Measurements from ENCODE around the gene CFAP251.
"Not testable (repeated sequence)": the region's sequence is repeated elsewhere in the genome, so short reads cannot be mapped to it uniquely, and the experiment has no call there.

Gene CFAP251

DNA sequence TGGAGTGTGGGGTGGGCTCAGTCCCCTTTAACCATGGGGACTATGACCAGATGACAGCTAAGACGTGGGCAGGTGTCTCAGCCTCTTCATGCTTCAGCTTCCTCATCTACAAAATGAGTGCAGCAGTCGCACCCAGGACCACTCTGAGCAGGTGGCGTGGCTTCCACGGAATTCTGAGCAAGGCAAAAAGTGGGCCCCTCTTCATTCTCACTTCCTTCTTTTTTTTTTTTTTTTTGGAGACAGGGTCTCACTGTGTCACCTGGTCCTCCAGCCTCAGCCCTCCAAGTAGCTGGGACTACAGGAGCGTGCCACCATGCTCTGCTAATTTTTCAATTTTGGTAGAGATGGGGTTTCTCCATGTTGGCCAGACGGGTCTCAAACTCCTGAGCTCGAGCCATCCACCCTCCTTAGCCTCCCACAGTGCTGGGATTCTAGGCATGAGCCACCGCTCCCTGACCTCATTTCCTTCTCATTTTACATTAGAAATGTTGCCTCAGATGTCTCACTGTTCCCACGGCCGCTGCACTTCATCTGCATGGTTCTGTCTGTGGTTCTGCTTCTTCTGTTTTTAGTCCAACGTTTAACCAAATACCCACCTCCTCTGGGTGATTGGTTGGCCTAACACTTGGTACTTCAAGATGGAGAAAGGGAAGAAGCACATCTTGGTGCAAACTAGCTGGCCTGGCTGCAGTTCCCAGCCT is 61.9 kb downstream of the CFAP251 start:
- DNase-seq: no peak

DNA sequence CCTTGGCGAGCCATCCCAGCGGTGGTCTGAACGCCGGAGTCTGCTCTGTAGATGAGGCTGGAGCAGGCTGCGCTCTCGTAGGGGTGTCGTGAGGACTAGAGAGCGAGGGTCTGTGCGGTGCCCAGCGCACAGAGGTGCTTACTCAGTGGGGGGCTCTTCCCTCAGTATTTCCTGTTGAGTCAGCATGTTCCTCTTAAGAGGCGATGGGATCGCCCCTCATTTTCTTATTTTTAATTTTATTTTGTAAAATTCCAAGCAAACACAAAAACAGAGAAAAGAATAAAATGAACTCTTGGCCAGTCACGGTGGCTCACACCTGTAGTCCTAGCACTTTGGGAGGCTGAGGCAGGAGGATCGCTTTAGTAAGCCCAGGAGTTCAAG is 62.5 kb downstream of the CFAP251 start:
- no peak for DNase-seq

DNA sequence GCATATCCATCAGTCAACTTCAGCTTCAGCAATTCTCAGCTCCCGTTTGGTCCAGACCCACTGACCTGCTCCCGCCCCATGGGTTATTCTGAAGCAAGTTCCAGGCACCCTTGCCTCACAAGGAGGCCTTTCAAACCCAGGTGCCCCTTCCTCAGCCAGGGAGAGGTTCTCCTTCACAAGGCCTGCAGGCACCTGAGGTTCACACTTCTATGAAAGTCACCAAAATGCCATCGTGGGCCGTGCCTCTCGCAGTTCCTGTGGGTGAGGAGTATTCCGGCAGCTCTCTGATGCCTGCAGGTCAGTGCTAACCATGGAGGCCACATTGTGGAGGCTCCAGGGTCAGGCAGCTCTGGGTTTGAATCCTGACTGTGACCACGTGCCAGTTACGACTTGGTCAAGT is 63.1 kb downstream of the CFAP251 start:
- DNase-seq: no peak

- no peak for DNase-seq
Measured at GRCh38 chr12:121982950-121983349, 64.6 kb downstream of the CFAP251 start.

- no peak for DNase-seq
Measured at GRCh38 chr12:121983536-121984210, 65.3 kb downstream of the CFAP251 start.

DNA sequence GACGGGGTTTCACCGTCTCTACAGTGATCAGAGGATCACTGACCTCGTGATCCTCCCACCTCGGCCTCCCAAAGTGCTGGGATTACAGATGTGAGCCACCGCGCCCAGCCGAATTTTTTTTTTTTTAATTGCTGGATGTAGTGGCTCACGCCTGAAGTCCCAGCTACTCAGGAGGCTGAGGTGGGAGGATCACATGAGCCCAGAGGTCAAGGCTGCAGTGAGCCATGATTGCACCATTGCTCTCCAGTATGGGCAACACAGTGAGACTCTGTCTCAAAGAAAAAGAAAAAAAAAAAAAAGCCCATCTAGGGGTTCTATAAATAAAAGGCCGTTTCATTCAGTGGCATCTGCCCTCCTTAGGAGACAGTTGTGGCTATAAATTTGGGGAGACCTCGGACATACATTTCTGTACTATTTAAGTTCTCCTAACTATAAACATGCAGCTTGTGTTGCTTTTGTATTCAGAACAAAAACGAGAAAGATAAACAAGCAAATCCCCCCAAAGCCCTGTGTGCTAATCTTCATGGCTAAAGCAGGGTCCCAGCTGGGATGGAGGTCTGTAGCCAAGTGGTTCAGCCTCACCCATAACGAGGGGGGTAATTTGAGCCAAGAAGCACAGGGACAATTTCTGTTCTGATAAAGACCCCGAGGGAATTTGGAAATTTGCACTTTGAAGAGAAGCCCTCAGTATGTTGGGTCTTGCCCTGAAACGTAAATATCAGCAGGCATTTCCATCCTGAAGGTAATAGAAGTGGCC is 68.3 kb downstream of the CFAP251 start:
- no peak for DNase-seq

- DNase-seq: not testable (repeated sequence)
Measured at GRCh38 chr12:121988519-121988918, 70.1 kb downstream of the CFAP251 start.

- no peak for DNase-seq
Measured at GRCh38 chr12:121989276-121990113, 71.1 kb downstream of the CFAP251 start.

DNA sequence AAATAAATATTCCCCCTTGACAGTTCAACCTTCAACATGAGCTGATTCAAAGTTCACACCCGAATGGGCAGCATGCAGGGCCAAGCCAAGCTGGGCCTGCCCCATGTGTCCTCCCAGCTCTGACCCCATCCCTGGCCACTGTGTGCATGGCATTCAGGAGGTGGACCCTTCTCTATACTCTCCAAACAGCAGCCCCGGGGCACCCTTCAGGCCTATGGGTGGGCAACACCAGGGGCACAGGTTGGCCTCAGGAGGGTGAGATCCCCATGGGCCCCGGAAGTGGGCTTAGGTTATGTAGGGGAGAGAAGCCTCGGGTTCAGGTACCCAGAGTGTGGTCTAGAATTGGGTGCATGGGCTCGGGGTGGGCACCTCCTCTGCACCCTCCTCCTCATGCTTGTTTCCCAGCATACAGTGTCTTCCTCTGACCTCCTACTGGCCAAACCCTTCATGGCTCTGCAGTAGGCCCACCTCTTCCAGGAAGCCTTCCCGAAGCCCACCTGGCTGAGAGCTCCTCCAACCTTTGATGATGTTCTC is 71.8 kb downstream of the CFAP251 start:
- no peak for DNase-seq

DNA sequence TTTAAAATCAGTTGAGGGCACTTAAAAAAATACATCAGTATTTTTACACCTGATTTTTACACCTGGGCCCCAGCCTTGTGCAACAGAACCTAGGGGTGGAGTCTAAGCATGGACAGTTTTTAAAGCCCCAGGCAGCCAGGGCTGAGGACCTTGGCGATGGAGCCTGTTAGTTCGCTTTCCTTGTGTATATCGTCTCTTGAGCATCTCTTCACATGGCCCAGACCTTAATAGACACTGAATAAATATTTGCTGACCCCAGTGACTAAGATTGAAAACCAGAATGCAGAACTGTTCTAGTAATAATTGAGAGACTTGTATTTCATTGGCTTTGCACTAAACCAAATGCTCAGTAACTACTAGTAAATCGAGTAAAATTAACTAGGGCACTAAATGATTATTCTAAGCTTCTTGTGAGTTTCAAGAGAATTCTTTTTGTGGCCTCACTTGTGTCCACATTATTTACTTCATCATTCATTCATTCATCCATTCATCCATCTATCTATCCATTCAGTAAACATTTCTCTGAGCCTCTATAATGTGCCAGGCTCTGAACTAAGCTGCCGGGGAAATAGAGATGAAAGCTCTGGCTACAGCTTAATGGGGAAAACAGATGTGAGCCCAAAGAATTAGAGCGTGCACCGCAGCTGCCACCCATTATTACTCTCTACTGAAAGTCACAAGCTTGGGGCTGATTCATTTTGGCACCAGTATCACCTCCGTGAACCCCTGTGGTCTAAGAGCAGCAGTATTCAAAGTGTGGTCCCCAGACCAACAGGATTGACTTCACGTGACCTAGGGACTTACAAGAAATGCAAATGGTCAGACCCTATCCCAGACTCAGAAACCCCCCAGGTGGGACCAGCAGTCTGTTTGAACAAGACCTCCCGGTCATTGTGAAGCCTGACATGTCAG is 72.6 kb downstream of the CFAP251 start:
- DNase-seq: no peak

GRCh38 chr12:121992059-121992879 is 73.9 kb downstream of the CFAP251 start:
- no peak for DNase-seq

GRCh38 chr12:121996050-121996944 is 77.9 kb downstream of the CFAP251 start:
- no peak for DNase-seq

- DNase-seq: no peak
Measured at GRCh38 chr12:121996945-121997612, 78.7 kb downstream of the CFAP251 start.

DNA sequence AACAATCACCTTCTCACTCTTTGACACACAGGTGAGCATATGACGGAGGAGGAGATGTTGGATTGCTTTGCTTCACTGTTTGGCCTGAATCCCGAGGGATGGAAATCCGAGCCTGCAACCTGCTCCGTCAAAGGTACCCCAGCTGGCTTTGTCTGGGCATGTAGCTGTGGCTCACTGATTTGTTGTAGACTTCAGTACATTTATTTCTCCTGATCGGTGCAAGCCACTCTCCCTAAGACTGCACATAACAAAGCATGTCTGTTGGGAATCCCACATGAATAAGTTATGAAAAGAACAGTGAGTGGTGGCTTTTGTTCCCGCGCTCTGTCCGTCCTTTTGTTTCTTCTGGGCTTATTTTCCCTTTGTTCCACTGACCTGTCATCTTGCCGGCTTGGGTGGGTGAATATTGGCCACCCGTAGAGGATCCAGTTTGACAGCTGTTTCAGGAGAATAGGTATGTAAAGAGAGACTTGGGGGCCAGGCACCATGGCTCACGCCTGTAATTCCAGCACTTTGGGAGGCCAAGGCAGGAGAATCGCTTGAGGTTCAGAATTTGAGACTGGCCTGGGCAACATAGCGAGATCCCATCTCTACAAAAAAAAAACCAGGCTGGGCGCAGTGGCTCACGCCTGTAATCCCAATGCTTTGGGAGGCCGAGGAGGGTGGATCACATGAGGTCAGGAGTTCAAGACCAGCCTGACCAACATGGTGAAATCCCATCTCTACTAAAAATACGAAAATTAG is 83.2 kb downstream of the CFAP251 start:
- no peak for DNase-seq

- no peak for DNase-seq
Measured at GRCh38 chr12:122003651-122004611, 85.5 kb downstream of the CFAP251 start.

- DNase-seq: no peak
Measured at GRCh38 chr12:122004633-122005071, 86.3 kb downstream of the CFAP251 start.

DNA sequence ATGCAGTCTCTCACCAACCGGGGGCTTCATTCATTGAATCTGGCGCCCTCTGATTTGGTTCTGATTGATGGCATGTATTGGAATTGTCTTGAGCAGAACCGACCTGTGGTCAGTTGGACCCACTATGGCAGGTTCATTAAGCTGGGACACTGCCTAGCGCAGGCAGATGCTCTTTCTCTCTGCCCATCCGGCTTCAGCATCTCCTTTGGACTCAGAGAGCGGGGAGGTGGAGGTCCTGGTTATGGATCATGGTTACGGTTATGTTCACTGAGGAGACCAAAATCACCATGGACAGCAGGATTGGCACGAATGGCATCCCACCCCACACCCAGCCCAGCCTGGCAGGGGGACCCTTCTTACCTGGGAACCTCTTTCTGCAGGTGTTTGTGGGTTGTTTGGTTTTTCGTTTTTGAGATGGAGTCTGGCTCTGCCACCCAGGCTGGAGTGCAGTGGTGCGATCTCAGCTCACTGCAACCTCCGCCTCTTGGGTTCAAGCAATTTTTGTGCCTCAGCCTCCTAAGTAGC is 86.9 kb downstream of the CFAP251 start:
- DNase-seq: no peak
